Activated T-cell treated with anti-CD3 and anti-CD28 coated beads, Interleukin-2, amount 50 U/mL, for 72 hours (primary cell): ENCODE results near the gene CDC42EP4. TPM values are rescaled to one million over a fixed set of nuclear protein-coding genes. Genes with fewer than 3 reads are reported as not detected.
"Not testable (repeated sequence)": the region's sequence is repeated elsewhere in the genome, so short reads cannot be mapped to it uniquely, and the experiment has no call there.

Experiments
- ATAC-seq, 2 donors: fragments of 150-1000 bp; cut with Tn5 transposase; replicated peaks in 1 of 2; 2 replicates each; pipeline ENCODE4 v1.10.0; 2021; ENCODE audit warnings: moderate library complexity in 2 of 2, mild to moderate bottlenecking in 1 of 2
- DNase-seq, 2 donors: peaks; one replicate each; pipeline ENCODE4 v3.0.0; 2021 to 2022; ENCODE audit warnings: mixed read lengths in 1 of 2
- H3K27ac Mint-ChIP-seq: one replicate; pipeline ENCODE4 v1.8.0; 2022; ENCODE audit warnings: mild to moderate bottlenecking, moderate library complexity, mixed read lengths
- H3K27me3 Mint-ChIP-seq: one replicate; pipeline ENCODE4 v1.8.0; 2022; ENCODE audit warnings: low read depth, mixed read lengths
- H3K36me3 Mint-ChIP-seq, 2 donors: one replicate each; pipeline ENCODE4 v1.8.0; 2022; ENCODE audit warnings: mixed read lengths in 2 of 2, mild to moderate bottlenecking in 1 of 2; ENCODE audit not compliant: insufficient read depth in 2 of 2
- H3K4me1 Mint-ChIP-seq: one replicate; pipeline ENCODE4 v1.8.0; 2022; ENCODE audit warnings: low read depth, mixed read lengths
- H3K4me3 Mint-ChIP-seq, 2 donors: one replicate each; pipeline ENCODE4 v1.8.0; 2022; ENCODE audit warnings: mild to moderate bottlenecking in 2 of 2, mixed read lengths in 2 of 2, moderate library complexity in 2 of 2
- H3K9me3 Mint-ChIP-seq, 2 donors: one replicate each; pipeline ENCODE4 v1.8.0; 2022; ENCODE audit warnings: mixed read lengths in 2 of 2
- total RNA-seq, 2 donors: library from RNA; stranded (reverse); gene quantifications; one replicate each; pipeline ENCODE4 v1.2.3, GENCODE V29; 2022

The CDC42EP4 gene
- total RNA-seq, 2 donors from 2014 or later, result 1.6 to 3.2 TPM

GRCh38 chr17:73323409-73324159, 11.8 kb upstream of the CDC42EP4 start:
- DNase-seq (no peak), ATAC-seq (no peak)
- Mint-ChIP-seq H3K27me3 (peaks cover 8% of the 10 kb centered on the region), H3K4me3 (no peak overlapping the region), H3K9me3 (no peaks in the 10 kb centered on the region), H3K27ac (no peak overlapping the region), H3K4me1 (no peaks in the 10 kb centered on the region), H3K36me3 (no peaks in the 10 kb centered on the region)

DNA sequence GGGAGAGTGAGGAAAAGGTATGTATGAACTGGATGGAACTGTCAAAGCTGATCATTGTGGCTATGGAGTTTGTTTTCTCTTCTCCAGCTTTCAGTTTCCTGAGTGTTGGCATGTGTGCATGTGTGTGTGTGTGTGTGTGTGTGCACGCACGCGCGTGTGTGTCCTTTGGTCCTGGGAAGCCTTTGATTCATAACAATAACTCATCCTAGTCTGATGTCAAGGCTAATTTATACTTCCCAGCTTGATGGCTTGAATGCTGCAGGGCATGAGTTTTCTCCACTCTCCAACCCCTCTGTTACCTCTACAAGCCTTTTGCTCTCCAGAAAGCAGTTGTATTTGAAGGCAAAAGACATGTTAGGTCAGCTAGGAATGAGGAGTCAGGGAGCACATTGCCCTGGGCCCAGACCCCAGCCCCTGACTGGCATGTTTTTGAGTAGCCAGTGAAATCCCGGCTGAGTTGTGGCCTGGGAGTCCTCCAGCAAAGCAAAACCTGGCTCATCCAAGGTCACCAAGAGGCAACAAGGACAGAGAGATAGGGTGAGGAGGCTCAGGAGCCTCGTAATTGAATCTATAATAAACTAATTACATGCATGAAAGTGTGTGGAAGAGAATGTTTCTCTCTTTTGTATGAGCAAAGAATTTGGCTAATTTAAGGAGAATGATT, 8.9 kb upstream of the CDC42EP4 start:
- DNase-seq (no peak), ATAC-seq (no peak)
- Mint-ChIP-seq H3K36me3 (no peaks in the 10 kb centered on the region), H3K4me1 (no peaks in the 10 kb centered on the region), H3K9me3 (no peaks in the 10 kb centered on the region), H3K27ac (no peak overlapping the region), H3K4me3 (no peak overlapping the region), H3K27me3 (peaks cover 8% of the 10 kb centered on the region)

DNA sequence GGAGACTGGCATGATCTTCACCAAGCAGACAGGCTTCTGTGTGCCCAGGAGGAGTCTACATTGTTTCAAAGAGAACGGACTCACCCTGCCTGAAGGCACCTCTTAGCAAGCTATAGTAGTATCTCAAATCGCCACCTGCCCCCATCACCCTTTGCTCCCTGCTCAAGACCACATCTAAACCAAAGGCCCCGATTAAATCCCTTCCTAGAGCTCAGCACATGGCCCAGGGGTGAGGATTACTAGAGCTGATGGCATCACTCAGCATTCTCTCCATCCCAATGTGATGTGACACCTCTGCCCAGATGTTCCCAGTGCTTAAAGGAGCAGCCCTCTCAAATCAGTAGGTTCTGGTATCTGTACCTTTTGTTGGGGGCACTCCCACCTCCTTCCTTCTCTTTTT, 8.0 kb upstream of the CDC42EP4 start:
- no peak for DNase-seq

DNA sequence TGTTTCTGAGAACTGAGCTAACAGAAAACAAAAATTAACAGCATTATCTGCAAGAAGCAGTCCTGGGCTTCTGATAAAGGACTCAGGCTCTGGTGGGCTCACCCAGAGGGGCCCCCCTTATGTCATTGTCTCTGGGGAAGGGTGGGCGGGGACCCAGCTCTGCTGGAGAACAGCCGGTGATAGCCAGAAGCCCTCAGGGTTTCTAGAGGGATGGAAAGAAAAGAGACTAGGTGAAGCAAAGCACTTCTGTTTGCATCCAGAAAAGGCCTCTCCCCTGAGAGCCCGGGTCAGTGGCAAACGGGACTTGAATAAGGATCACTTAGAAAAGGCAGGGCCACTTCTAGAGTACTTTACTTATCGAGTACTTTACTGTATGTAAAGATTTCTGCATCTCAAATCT, 7.0 kb upstream of the CDC42EP4 start:
- Mint-ChIP-seq H3K27ac (no peak overlapping the region), H3K36me3 (no peaks in the 10 kb centered on the region), H3K4me1 (no peaks in the 10 kb centered on the region), H3K9me3 (no peaks in the 10 kb centered on the region), H3K4me3 (no peak overlapping the region), H3K27me3 (no peaks in the 10 kb centered on the region)
- no peak for ATAC-seq
- no peak for DNase-seq

More for the DNA sequence above, 8.0 kb upstream of the CDC42EP4 start:
- no peak for ATAC-seq
- no peaks in the 10 kb centered on the region for H3K9me3 Mint-ChIP-seq
- no peaks in the 10 kb centered on the region for H3K36me3 Mint-ChIP-seq
- peaks cover 5% of the 10 kb centered on the region for H3K27me3 Mint-ChIP-seq
- H3K27ac Mint-ChIP-seq, result no peak overlapping the region
- H3K4me1 Mint-ChIP-seq, result no peaks in the 10 kb centered on the region
- no peak overlapping the region for H3K4me3 Mint-ChIP-seq

- Mint-ChIP-seq H3K9me3 (no peaks in the 10 kb centered on the region), H3K4me1 (no peaks in the 10 kb centered on the region), H3K4me3 (no peak overlapping the region)
These were observed 6.6 kb upstream of the CDC42EP4 start for GRCh38 chr17:73318427-73318813.

GRCh38 chr17:73317513-73318426, 6.0 kb upstream of the CDC42EP4 start:
- DNase-seq (no peak), ATAC-seq (no peak)
- H3K27me3 Mint-ChIP-seq, result no peaks in the 10 kb centered on the region
- H3K9me3 Mint-ChIP-seq, result no peaks in the 10 kb centered on the region
- no peaks in the 10 kb centered on the region for H3K4me1 Mint-ChIP-seq
- H3K27ac Mint-ChIP-seq, result no peak overlapping the region
- no peak overlapping the region for H3K4me3 Mint-ChIP-seq
- no peaks in the 10 kb centered on the region for H3K36me3 Mint-ChIP-seq

More at GRCh38 chr17:73318427-73318813, 6.6 kb upstream of the CDC42EP4 start:
- DNase-seq, result no peak
- no peak for ATAC-seq
- no peaks in the 10 kb centered on the region for H3K36me3 Mint-ChIP-seq
- H3K27me3 Mint-ChIP-seq, result no peaks in the 10 kb centered on the region
- H3K27ac Mint-ChIP-seq, result no peak overlapping the region

DNA sequence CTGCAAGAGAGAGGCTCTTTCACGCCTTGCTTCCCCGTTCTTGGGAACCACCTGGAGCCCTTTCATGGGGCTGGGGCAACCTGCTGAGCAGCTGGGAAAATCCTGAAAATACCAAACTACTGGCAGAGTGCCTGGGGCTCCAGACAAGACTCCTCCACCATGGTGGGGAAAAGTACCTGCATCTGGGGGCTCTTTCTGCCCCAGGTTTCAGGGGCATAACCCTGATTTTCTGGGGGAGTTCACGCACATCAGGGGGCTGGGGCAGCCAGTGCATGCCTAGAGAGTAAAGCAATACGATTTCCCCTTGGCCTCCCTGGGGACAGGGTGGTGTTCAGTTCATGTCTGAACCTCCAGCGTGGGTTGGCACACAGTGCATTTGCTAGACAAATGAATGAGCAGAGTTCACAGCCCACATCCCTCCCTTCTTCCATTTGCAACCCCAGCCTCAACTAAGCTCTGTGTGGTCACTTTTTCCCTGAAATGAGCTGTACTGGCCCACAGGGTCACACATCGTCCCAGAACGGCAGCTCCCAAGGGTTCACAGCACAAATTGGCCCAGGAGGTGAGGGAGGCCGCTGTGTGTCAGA, 5.2 kb upstream of the CDC42EP4 start:
- H3K27me3 Mint-ChIP-seq, result no peaks in the 10 kb centered on the region
- ATAC-seq, result no peak
- H3K9me3 Mint-ChIP-seq, result no peaks in the 10 kb centered on the region
- no peak overlapping the region for H3K27ac Mint-ChIP-seq
- DNase-seq, result no peak
- H3K36me3 Mint-ChIP-seq, result no peaks in the 10 kb centered on the region
- no peaks in the 10 kb centered on the region for H3K4me1 Mint-ChIP-seq
- no peak overlapping the region for H3K4me3 Mint-ChIP-seq

DNA sequence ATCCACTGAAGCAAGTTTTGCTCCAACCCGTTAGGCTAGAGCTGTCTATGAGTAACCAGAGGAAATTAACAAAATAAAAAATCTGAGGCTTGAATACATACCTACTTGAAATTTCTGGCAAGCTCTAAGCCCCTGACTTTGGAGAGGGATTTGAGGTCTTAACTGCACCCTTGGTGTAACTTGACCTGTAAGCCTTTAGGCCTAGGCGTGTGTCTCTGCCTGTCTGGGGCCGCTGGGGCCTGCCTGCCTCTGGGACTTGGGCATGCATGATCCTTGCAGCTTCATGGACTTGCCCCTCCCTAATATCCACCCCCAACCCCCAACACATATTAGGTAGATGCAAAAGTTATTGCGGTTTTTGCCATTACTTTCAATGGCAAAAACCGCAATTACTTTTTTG, 3.7 kb upstream of the CDC42EP4 start:
- Mint-ChIP-seq H3K27ac (no peak overlapping the region), H3K36me3 (no peaks in the 10 kb centered on the region), H3K27me3 (no peaks in the 10 kb centered on the region), H3K4me3 (no peak overlapping the region), H3K9me3 (no peaks in the 10 kb centered on the region), H3K4me1 (peaks cover under 1% of the 10 kb centered on the region)
- no peak for DNase-seq
- ATAC-seq, result no peak

DNA sequence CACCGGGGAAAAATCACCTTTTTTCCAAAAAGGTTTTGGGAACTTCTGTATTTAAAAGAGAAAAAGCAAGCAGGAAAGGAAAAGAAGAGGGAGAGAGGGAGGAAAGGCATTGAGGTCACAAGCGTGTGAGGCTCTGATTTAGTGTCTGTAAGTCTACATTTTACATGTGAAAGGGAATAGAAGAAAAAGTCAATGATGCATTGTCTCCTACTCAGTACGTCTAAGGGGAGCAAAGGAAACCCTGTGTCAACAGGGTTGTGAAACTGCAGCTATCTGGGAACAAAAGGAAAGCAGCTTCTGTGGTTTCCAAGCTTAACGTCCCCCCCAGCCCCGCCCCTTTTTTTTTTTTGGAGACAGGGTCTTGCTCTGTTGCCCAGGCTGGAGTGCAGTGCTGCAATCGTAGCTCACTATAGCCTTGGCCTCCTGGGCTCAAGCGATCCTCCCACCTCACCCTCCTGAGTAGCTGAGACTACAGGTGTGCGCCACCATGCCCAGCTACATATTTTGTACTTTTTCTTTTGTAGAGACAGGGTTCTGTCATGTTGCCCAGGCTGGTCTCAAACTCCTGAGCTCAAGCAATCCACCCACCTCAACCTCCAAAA, 1.8 kb upstream of the CDC42EP4 start:
- no peaks in the 10 kb centered on the region for H3K36me3 Mint-ChIP-seq
- no peak overlapping the region for H3K4me3 Mint-ChIP-seq
- DNase-seq (no peak), ATAC-seq (no peak)
- H3K27ac Mint-ChIP-seq, result no peak overlapping the region
- no peaks in the 10 kb centered on the region for H3K27me3 Mint-ChIP-seq
- no peaks in the 10 kb centered on the region for H3K9me3 Mint-ChIP-seq
- H3K4me1 Mint-ChIP-seq, result peaks cover 7% of the 10 kb centered on the region

DNA sequence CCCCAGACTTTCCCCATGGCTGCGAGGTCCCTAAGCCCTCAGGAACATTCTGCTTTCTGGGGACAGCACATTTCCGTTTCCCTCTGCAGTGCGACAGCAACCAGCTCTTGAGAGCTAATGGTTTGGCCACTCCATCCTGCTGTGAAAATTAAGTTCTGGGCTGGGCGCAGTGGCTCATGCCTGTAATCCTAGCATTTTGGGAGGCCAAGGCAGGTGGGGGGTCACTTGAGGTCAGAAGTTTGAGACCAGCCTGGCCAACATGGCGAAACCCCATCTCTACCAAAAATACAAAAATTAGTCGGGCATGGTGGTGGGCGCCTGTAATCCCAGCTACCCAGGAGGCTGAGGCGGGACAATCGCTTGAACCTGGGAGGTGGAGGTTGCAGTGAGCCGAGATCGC, 1.1 kb upstream of the CDC42EP4 start:
- peak overlapping the region in 1 of 2 donors; percentile 89 for H3K4me3 Mint-ChIP-seq
- H3K9me3 Mint-ChIP-seq, H3K36me3 Mint-ChIP-seq, H3K27me3 Mint-ChIP-seq, H3K27ac Mint-ChIP-seq, DNase-seq, ATAC-seq, H3K4me1 Mint-ChIP-seq: not testable (repeated sequence)

- Mint-ChIP-seq H3K9me3 (no peaks in the 10 kb centered on the region), H3K27me3 (no peaks in the 10 kb centered on the region), H3K4me3 (peak overlapping the region; percentile 86 to 89), H3K4me1 (peaks cover 7% of the 10 kb centered on the region), H3K27ac (no peak overlapping the region), H3K36me3 (no peaks in the 10 kb centered on the region)
- DNase-seq (peak in 1 of 2 donors; percentile 25), ATAC-seq (peak; percentile 4 to 25)
These were observed 397 bp downstream of the CDC42EP4 start for GRCh38 chr17:73311428-73311780.

- no peaks in the 10 kb centered on the region for H3K36me3 Mint-ChIP-seq
- H3K9me3 Mint-ChIP-seq, result no peaks in the 10 kb centered on the region
- peaks cover 7% of the 10 kb centered on the region for H3K4me1 Mint-ChIP-seq
- ATAC-seq (no peak), DNase-seq (no peak)
- no peaks in the 10 kb centered on the region for H3K27me3 Mint-ChIP-seq
- H3K27ac Mint-ChIP-seq, result no peak overlapping the region
- H3K4me3 Mint-ChIP-seq, result peak overlapping the region; percentile 89
These were observed 1.8 kb downstream of the CDC42EP4 start for GRCh38 chr17:73309727-73310596.
